Aorta (tissue), 5 donors: ENCODE measurements around the gene CREG2. TPM values are rescaled to one million over a fixed set of nuclear protein-coding genes. Genes with fewer than 3 reads are reported as not detected.

Experiments used
- ATAC-seq: fragments of 200-7000 bp; cut with Tn5 transposase; one replicate; pipeline ENCODE4 v1.9.1; 2022; ENCODE audit warnings: moderate library complexity; ENCODE audit not compliant: low FRiP score
- DNase-seq, 2 donors: peaks; one replicate each; pipeline ENCODE4 v3.0.0-alpha.2; 2020
- H3K27ac ChIP-seq, 2 donors: one replicate each; pipeline ENCODE4 v1.5.1; 2013; ENCODE audit warnings: low read length in 2 of 2, mild to moderate bottlenecking in 2 of 2, moderate library complexity in 2 of 2, control low read depth in 1 of 2, inconsistent platforms in 1 of 2, low read depth in 1 of 2
- H3K27me3 ChIP-seq, 2 donors: one replicate each; pipeline ENCODE4 v1.6.1; 2013; ENCODE audit warnings: control low read depth in 1 of 2, low read length in 1 of 2, mild to moderate bottlenecking in 1 of 2, moderate library complexity in 1 of 2; ENCODE audit not compliant: insufficient read depth in 2 of 2, control insufficient read depth in 1 of 2
- H3K36me3 ChIP-seq, 2 donors: one replicate each; pipeline ENCODE4 v1.6.1; 2013; ENCODE audit warnings: control low read depth in 1 of 2, low read length in 1 of 2, mild to moderate bottlenecking in 1 of 2; ENCODE audit not compliant: insufficient read depth in 2 of 2, control insufficient read depth in 1 of 2
- H3K4me1 ChIP-seq, 2 donors: one replicate each; pipeline ENCODE4 v1.6.1; 2013; ENCODE audit warnings: low read length in 2 of 2, control low read depth in 1 of 2, mild to moderate bottlenecking in 1 of 2, moderate library complexity in 1 of 2; ENCODE audit not compliant: insufficient read depth in 2 of 2, control insufficient read depth in 1 of 2
- H3K4me3 ChIP-seq, 2 donors: one replicate each; pipeline ENCODE4 v1.5.1; 2013; ENCODE audit warnings: low read length in 2 of 2, control low read depth in 1 of 2, mild to moderate bottlenecking in 1 of 2
- H3K9me3 ChIP-seq: one replicate; pipeline ENCODE4 v1.6.1; 2013; ENCODE audit warnings: mild to moderate bottlenecking, low read length; ENCODE audit not compliant: control insufficient read depth
- WGBS, 2 donors: extraction: QIAGEN DNeasy Blood & Tissue Kit; methylation state at CpG; one replicate each; pipeline ENCODE4 v1.1.7; 2013; 5-methylcytosine and 5-hydroxymethylcytosine counted together
- intact Hi-C, 2 donors: fragments of 100-400 bp; cut with DNase I; formaldehyde crosslinking; loops; one replicate each; pipeline versions ENCODE4 v1.14.2 to v1.15.0; 2022
- polyA plus RNA-seq, 2 donors: library from polyadenylated mRNA; stranded (reverse); fragments of 200-250 nt; gene quantifications; one replicate each; pipeline ENCODE4 v1.2.3, GENCODE V29; 2013
- total RNA-seq, 2 donors: library from RNA; stranded (reverse); fragmentation: NEBNext Ultra II Directional; extraction: Animal tissue kit (Norgen Biotek cat#: 25700); gene quantifications; one replicate each; pipeline ENCODE4 v1.2.1, GENCODE V29; 2021
- donor health status: healthy with polysubstance abuse.
- donor health status: Bipolar disorder and iron deficiency.
- donor health status: DM: no; HTN: no; CAD: no.
- donor health status: DM: no; HTN: no; CAD: no.
- donor health status: DM: yes; HTN: yes; CAD: no.

CREG2 gene
- total and polyA plus RNA-seq, 4 donors, result 0.60 TPM; not detected in 3

- no peaks in the 10 kb centered on the region for H3K9me3 ChIP-seq
- no peak for DNase-seq
- 94 to 97% methylated on average over 4 of the region's 4 CpGs for WGBS, 2 donors
- no peak for ATAC-seq
- H3K27me3 ChIP-seq, result no peaks in the 10 kb centered on the region
- no peak overlapping the region for H3K27ac ChIP-seq
- H3K4me1 ChIP-seq, result no peaks in the 10 kb centered on the region
- intact Hi-C loops, result no loop called here
- no peaks in the 10 kb centered on the region for H3K36me3 ChIP-seq
- H3K4me3 ChIP-seq, result no peak overlapping the region
Observed at GRCh38 chr2:101369100-101369499, 18.2 kb downstream of the CREG2 start.

GRCh38 chr2:101368376-101368775 lies 18.9 kb downstream of the CREG2 start:
- Histone ChIP-seq H3K4me1 (no peaks in the 10 kb centered on the region), H3K4me3 (no peak overlapping the region), H3K36me3 (no peaks in the 10 kb centered on the region), H3K27ac (no peak overlapping the region), H3K27me3 (no peaks in the 10 kb centered on the region), H3K9me3 (no peaks in the 10 kb centered on the region)
- DNase-seq, result no peak
- ATAC-seq, result no peak
- intact Hi-C loops, result no loop called here
- 87 to 89% methylated on average over 5 of the region's 5 CpGs for WGBS, 2 donors

- no peaks in the 10 kb centered on the region for H3K36me3 ChIP-seq
- whole genome bisulfite sequencing, 2 donors, result 93 to 96% methylated on average over 5 of the region's 5 CpGs
- no peak for ATAC-seq
Observed at GRCh38 chr2:101367508-101367907, 19.8 kb downstream of the CREG2 start.

DNA sequence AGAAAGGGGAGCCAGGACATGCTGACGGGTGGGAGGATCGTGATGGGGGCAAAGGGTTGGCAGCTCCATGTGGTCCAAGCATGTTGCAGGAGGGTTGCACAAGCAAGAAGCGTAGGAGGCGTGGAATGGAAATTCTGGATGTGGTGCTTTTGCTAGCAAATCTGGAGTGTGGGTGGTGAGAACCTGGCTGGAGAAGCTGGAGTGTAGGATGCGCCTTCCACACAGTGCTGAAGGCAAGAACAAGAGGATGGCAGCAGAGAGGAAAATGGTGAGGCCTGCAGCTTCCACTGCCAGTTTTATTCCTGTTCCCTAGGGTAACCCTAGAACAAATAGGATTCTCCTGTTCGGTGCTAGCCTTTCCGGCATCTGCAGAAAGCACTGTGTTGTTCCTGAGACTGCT lies 22.4 kb downstream of the CREG2 start:
- H3K4me3 ChIP-seq, result no peak overlapping the region
- intact Hi-C loops, result no loop called here
- ATAC-seq, result no peak
- DNase-seq, result no peak
- no peak overlapping the region for H3K27ac ChIP-seq
- WGBS, 2 donors, result 92 to 94% methylated on average over 7 of the region's 7 CpGs
- no peaks in the 10 kb centered on the region for H3K9me3 ChIP-seq
- H3K27me3 ChIP-seq, result no peaks in the 10 kb centered on the region
- H3K36me3 ChIP-seq, result no peaks in the 10 kb centered on the region
- H3K4me1 ChIP-seq, result no peaks in the 10 kb centered on the region

More at GRCh38 chr2:101367508-101367907, 19.8 kb downstream of the CREG2 start:
- Histone ChIP-seq H3K9me3 (no peaks in the 10 kb centered on the region), H3K27ac (no peak overlapping the region), H3K4me3 (no peak overlapping the region), H3K27me3 (no peaks in the 10 kb centered on the region), H3K4me1 (no peaks in the 10 kb centered on the region)
- intact Hi-C loops, result no loop called here
- no peak for DNase-seq

DNA sequence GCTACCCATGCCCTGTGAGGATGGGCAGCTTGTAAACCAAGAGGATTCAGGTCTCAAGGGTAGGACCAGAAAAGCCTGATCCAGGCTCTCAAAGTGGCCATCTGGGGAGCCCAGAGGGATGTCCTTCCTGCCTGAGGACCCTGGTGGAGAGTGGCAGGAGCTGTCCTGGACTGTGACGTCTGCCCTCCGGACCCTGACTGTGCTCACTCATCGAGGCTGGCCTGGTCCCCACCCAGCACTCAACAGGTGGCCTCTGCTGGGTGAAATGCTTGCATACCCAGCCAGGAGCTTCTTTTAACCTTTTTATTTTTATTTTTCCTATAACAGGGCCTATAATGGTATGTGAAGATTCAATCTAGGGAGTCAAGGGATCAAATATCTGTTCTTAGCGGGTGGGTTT lies 24.5 kb downstream of the CREG2 start:
- ATAC-seq (no peak), DNase-seq (no peak)
- 83 to 89% methylated on average over 4 of the region's 4 CpGs for WGBS, 2 donors
- Histone ChIP-seq H3K27ac (no peak overlapping the region), H3K4me1 (no peaks in the 10 kb centered on the region), H3K9me3 (no peaks in the 10 kb centered on the region), H3K4me3 (no peak overlapping the region), H3K27me3 (no peaks in the 10 kb centered on the region), H3K36me3 (no peaks in the 10 kb centered on the region)
- intact Hi-C loops, result no loop called here

DNA sequence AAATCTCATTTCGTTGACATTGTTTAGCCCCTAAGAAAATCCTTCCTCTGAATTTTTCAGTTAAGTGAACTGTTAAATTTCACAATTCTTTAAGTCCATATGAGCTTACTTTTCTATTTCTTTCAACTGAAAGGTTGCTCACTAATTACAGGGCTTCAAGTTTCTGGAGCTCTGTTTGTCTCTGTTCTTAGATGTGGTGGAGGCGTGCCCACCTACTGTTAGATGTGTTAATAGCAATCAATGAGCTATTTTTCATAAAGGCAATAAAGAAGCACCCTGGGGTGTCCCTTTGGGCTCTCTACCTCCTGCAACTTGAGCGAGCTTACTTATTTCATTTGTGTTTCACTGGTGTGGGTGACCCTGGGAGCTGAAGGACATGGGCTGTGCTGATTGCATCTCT lies 25.0 kb downstream of the CREG2 start:
- 88 to 93% methylated on average over 3 of the region's 3 CpGs for WGBS, 2 donors
- H3K9me3 ChIP-seq, result no peaks in the 10 kb centered on the region
- DNase-seq, result no peak
- no peaks in the 10 kb centered on the region for H3K4me1 ChIP-seq
- intact Hi-C loops, result no loop called here
- no peaks in the 10 kb centered on the region for H3K27me3 ChIP-seq
- H3K27ac ChIP-seq, result no peak overlapping the region
- no peaks in the 10 kb centered on the region for H3K36me3 ChIP-seq
- ATAC-seq, result no peak
- H3K4me3 ChIP-seq, result no peak overlapping the region

DNA sequence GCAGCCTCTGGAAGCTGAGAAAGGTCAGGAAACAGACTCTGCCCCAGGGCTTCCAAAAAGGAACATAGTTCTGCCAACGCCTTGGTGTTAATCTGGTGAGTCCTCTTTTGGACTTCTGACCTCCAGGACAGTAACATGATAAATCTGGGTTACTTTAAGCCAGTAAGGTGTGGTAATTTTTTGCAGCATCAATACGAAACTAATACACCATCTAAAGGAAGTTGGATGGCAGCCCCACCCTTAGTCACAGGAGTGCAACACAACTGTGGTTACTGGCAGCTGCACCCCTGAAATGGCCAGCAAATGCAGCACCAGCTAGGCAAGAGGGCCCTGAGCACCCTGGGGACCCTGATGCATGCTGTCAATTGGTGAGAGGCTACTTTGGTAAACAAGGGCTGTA lies 25.8 kb downstream of the CREG2 start:
- DNase-seq (no peak), ATAC-seq (no peak)
- no peaks in the 10 kb centered on the region for H3K36me3 ChIP-seq
- H3K27ac ChIP-seq, result no peak overlapping the region
- H3K9me3 ChIP-seq, result no peaks in the 10 kb centered on the region
- no peaks in the 10 kb centered on the region for H3K4me1 ChIP-seq
- intact Hi-C loops, result no loop called here
- no peaks in the 10 kb centered on the region for H3K27me3 ChIP-seq
- H3K4me3 ChIP-seq, result no peak overlapping the region
- 79 to 85% methylated on average over 2 of the region's 2 CpGs for WGBS, 2 donors

DNA sequence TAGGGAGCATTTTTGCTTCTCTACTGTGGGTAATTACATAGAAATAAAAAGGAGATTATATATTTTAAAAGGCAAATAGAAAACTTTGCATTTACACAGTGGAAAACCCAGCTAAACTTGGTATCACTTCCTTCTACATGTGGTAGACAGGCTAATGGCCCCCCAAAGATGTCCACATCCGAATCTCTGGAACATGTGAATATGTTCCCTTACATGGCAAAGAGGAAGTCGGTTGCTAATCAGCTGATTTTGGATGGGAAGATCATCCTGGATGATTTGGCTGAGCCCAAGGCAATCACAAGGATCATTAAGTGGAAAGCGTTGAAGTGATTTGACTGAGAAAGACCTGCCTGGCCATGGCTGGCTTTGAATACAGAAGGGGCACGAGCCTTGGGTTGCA lies 26.2 kb downstream of the CREG2 start:
- H3K9me3 ChIP-seq, result no peaks in the 10 kb centered on the region
- WGBS, 2 donors, result 78 to 80% methylated on average over 4 of the region's 4 CpGs
- H3K36me3 ChIP-seq, result no peaks in the 10 kb centered on the region
- H3K4me1 ChIP-seq, result no peaks in the 10 kb centered on the region
- H3K27me3 ChIP-seq, result no peaks in the 10 kb centered on the region
- intact Hi-C loops, result no loop called here
- H3K27ac ChIP-seq, result no peak overlapping the region
- ATAC-seq (no peak), DNase-seq (no peak)
- no peak overlapping the region for H3K4me3 ChIP-seq

- H3K4me1 ChIP-seq, result no peaks in the 10 kb centered on the region
- 68 to 69% methylated on average over 4 of the region's 4 CpGs for WGBS, 2 donors
- intact Hi-C loops, result no loop called here
- H3K27ac ChIP-seq, result no peak overlapping the region
- ATAC-seq (no peak), DNase-seq (no peak)
- H3K36me3 ChIP-seq, result no peaks in the 10 kb centered on the region
- H3K4me3 ChIP-seq, result no peak overlapping the region
- no peaks in the 10 kb centered on the region for H3K27me3 ChIP-seq
- H3K9me3 ChIP-seq, result no peaks in the 10 kb centered on the region
Observed at GRCh38 chr2:101360232-101360631, 27.1 kb downstream of the CREG2 start.
